ENCODE results near the gene NR2F2. TPM values are rescaled to one million over a fixed set of nuclear protein-coding genes. Genes with fewer than 3 reads are reported as not detected.

NR2F2 gene
- total and polyA plus RNA-seq, 2 of the 13 experiments (the other 11 are each of a cell fraction or from before 2014, with no cell fraction given) = 3.5 to 4.7 TPM

- Histone ChIP-seq H3K79me2 (ENCODE audit: insufficient read depth, low read length) (peaks cover 2% of the 10 kb centered on the region), H3K27ac (ENCODE audit: extremely low read length, insufficient read depth, low read length) (no peak overlapping the region), H3K27me3 (ENCODE audit: control insufficient read depth in 1 of 2, insufficient read depth in 2 of 2, low read length in 2 of 2) (no peaks in the 10 kb centered on the region; a peak in 1 of 5 replicates), H3K36me3 (replicated peaks in 1 of 2; ENCODE audit: control insufficient read depth in 1 of 2, insufficient read depth in 2 of 2, low read length in 2 of 2) (no peaks in the 10 kb centered on the region), H2AFZ (ENCODE audit: low read length) (no peak overlapping the region), H3K4me2 (ENCODE audit: low read depth, low read length) (no peak overlapping the region), H4K20me1 (ENCODE audit: insufficient read depth, low read length) (no peaks in the 10 kb centered on the region), H3K4me1 (ENCODE audit: insufficient read depth, low read length) (peaks cover 27% of the 10 kb centered on the region), H3K9me3 (ENCODE audit: low read length) (no peaks in the 10 kb centered on the region), H3K4me3 (replicated peaks in 1 of 3; ENCODE audit: insufficient read depth in 1 of 3, low read depth in 2 of 3, low read length in 3 of 3) (no peak overlapping the region), H3K9ac (ENCODE audit: insufficient read depth, low read depth, low read length) (no peak overlapping the region)
- WGBS (ENCODE audit: low lambda C conversion rate) = 97% methylated on average over 47 of the region's 64 CpGs
- intact Hi-C loops (cut with micrococcal nuclease; ENCODE audit: unreplicated experiment) (loop anchor here (10.0 kb wide), 1 partner anchor 263 kb away; no protein-coding TSS in a partner anchor), in situ Hi-C loops (cut with HindIII; ENCODE audit: extremely low pct_ligation_motif_present, low pct_unique_long_range_greater_than_20kb) (no loop called here)
- no TSS peak for BruUV-seq (replicated peaks)
- TF ChIP-seq FOXP4 (CRISPR knock-in tag; IDR thresholded peaks at IDR 0.05) (no peak), TFAP4 (IDR thresholded peaks at IDR 0.05; ENCODE audit: borderline replicate concordance, low read depth) (no peak), PCBP1 (IDR thresholded peaks at IDR 0.05; ENCODE audit: borderline replicate concordance, low read depth, low read length) (no peak), ZNF629 (CRISPR knock-in tag; conservative IDR thresholded peaks at IDR 0.05) (no peak), ZNF883 (CRISPR knock-in tag; IDR thresholded peaks at IDR 0.05; ENCODE audit: not compliant biosample characterization) (no peak), MAX (IDR thresholded peaks at IDR 0.05) (no peak), HCFC1 (IDR thresholded peaks at IDR 0.05; ENCODE audit: low read depth, low read length) (no peak), ZNF160 (CRISPR knock-in tag; IDR thresholded peaks at IDR 0.05) (no peak), ZNF687 (CRISPR knock-in tag; IDR thresholded peaks at IDR 0.05) (no peak)
- CTCF ChIA-PET (ENCODE audit: low intra/inter-chr PET ratio, low total read pairs) = no interaction called here
- ATAC-seq (no peak), FAIRE-seq (no peak), DNase-seq (ENCODE audit: low spot score) (no peak)
- POLR2A ChIA-PET = no interaction called here
Observed at GRCh38 chr15:96321639-96322535, 8.6 kb upstream of the NR2F2 start.
